ENCODE results near the gene FAM110D.

The FAM110D gene

GRCh38 chr1:26132128-26132833 is 26.6 kb upstream of the FAM110D start:
- TF ChIP-seq, protein P1, sequence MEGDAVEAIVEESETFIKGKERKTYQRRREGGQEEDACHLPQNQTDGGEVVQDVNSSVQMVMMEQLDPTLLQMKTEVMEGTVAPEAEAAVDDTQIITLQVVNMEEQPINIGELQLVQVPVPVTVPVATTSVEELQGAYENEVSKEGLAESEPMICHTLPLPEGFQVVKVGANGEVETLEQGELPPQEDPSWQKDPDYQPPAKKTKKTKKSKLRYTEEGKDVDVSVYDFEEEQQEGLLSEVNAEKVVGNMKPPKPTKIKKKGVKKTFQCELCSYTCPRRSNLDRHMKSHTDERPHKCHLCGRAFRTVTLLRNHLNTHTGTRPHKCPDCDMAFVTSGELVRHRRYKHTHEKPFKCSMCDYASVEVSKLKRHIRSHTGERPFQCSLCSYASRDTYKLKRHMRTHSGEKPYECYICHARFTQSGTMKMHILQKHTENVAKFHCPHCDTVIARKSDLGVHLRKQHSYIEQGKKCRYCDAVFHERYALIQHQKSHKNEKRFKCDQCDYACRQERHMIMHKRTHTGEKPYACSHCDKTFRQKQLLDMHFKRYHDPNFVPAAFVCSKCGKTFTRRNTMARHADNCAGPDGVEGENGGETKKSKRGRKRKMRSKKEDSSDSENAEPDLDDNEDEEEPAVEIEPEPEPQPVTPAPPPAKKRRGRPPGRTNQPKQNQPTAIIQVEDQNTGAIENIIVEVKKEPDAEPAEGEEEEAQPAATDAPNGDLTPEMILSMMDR (IDR thresholded peaks at IDR 0.05) = no peak
- TF ChIP-seq ZFX (IDR thresholded peaks at IDR 0.05; ENCODE audit: borderline replicate concordance) = no peak
- H3K27ac ChIP-seq = no peak overlapping the region

DNA sequence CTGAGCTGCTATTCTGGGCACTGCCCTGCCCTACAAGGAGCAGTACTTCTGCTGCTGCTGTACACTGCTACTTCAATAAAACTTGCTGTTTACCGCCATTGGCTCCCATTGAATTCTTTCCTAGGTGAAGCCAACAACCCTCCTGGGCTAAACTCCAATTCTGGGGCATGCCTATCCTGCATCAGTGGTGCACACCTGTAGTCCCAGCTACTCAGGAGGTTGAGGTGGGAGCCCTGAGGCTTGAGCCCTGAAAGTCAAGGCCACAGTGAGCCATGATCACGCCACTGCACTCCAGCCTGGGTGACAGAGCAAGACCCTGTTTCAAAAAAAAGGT is 26.1 kb upstream of the FAM110D start:
- no peak for TF ChIP-seq ZFX (IDR thresholded peaks at IDR 0.05; ENCODE audit: borderline replicate concordance)
- TF ChIP-seq, protein P1 (IDR thresholded peaks at IDR 0.05) = no peak
- no peak overlapping the region for H3K27ac ChIP-seq

DNA sequence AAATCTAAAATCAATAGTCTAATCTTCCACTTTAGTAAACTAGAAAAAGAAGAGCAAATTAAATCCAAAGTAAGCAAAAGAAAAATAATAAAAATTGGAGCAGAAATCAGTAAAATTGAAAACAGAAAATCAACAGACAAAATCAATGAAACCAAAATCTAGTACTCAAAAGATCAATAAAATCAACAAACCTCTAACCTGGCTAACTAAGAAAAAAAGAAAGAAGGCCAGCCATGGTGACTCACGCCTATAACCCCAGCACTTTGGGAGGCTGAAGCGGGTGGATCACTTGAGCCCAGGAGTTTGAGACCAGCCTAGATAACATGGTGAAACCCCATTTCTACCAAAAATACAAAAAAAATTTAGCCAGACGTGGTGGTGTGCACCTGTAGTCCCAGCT is 24.4 kb upstream of the FAM110D start:
- TF ChIP-seq ZFX (IDR thresholded peaks at IDR 0.05; ENCODE audit: borderline replicate concordance) = no peak
- TF ChIP-seq, protein P1 (IDR thresholded peaks at IDR 0.05) = no peak
- H3K27ac ChIP-seq = no peak overlapping the region

DNA sequence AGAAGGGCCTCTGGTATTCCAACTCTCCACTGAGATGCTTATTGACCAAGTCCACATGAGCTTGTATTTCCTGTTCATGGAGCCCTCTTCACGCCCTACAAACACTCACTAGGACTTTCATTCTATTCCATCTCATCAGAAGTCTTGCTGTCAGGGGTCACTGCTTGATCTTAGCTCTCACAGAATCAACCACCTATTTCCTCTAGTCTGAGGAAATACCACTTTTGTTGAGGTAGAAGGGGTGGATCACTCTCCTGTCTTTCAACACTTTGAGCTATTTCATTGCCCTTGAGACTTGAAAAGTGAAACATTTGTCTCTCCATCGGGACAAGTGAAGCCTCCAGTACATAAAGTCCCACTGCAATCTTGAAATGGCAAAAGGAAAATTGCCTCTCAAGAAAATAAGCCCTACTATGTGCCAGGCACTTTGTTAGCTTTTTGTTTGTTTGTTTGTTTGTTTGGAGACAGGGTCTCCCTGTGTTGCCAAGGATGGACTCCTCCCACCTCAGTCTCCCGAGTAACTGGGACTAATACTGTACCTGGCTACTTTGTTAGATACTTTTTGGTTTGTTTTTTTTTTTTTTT is 19.8 kb upstream of the FAM110D start:
- TF ChIP-seq ZFX (IDR thresholded peaks at IDR 0.05; ENCODE audit: borderline replicate concordance) = no peak
- TF ChIP-seq, protein P1 (IDR thresholded peaks at IDR 0.05) = no peak
- H3K27ac ChIP-seq = no peak overlapping the region

GRCh38 chr1:26142159-26142558 is 16.7 kb upstream of the FAM110D start:
- H3K27ac ChIP-seq = no peak overlapping the region

GRCh38 chr1:26145041-26145959 is 13.6 kb upstream of the FAM110D start:
- no peak overlapping the region for H3K27ac ChIP-seq
- TF ChIP-seq, protein P1 (IDR thresholded peaks at IDR 0.05) = peak; percentile 87
- no peak for TF ChIP-seq ZFX (IDR thresholded peaks at IDR 0.05; ENCODE audit: borderline replicate concordance)

More at GRCh38 chr1:26142159-26142558, 16.7 kb upstream of the FAM110D start:
- no peak for TF ChIP-seq ZFX (IDR thresholded peaks at IDR 0.05; ENCODE audit: borderline replicate concordance)
- TF ChIP-seq, protein P1 (IDR thresholded peaks at IDR 0.05) = no peak
